Fibroblast of lung (primary cell): Measurements from ENCODE around the gene CCL7. TPM values are rescaled to one million over a fixed set of nuclear protein-coding genes. Genes with fewer than 3 reads are reported as not detected.

Source experiments
- DNase-seq, 2 donors: peaks; one replicate each; pipeline versions ENCODE4 v3.0.0 to v3.0.0-alpha.2; 2010; ENCODE audit warnings: low read depth in 2 of 2
- H2AFZ ChIP-seq: 2 replicates; pipeline ENCODE4 v1.5.1; 2012; ENCODE audit warnings: low read length, control low read depth, inconsistent platforms
- H3K27ac ChIP-seq: 2 replicates; pipeline ENCODE4 v1.5.1; 2011; ENCODE audit warnings: low read length, control low read depth; ENCODE audit not compliant: insufficient read depth
- H3K27me3 ChIP-seq: 2 replicates; pipeline ENCODE4 v1.5.1; 2011; ENCODE audit warnings: mild to moderate bottlenecking, low read length; ENCODE audit not compliant: control insufficient read depth, insufficient read depth
- H3K36me3 ChIP-seq: 2 replicates; pipeline ENCODE4 v1.5.1; 2011; ENCODE audit warnings: low read length; ENCODE audit not compliant: control insufficient read depth, insufficient read depth
- H3K4me1 ChIP-seq: 2 replicates; pipeline ENCODE4 v1.5.1; 2011; ENCODE audit warnings: low read length; ENCODE audit not compliant: control insufficient read depth, insufficient read depth; ENCODE audit errors: extremely low read depth
- H3K4me2 ChIP-seq: 2 replicates; pipeline ENCODE4 v1.5.1; 2011; ENCODE audit warnings: low read length, control low read depth; ENCODE audit not compliant: insufficient read depth; ENCODE audit errors: extremely low read depth
- H3K4me3 ChIP-seq, 4 experiments: fragments of 200-600 bp in 1 of 4; sonication (generic) in 1 of 4; replicated peaks in 1 of 4; 2 replicates each; pipeline ENCODE4 v1.5.1; 2011 to 2016; ENCODE audit warnings: low read length in 4 of 4, low read depth in 3 of 4, mild to moderate bottlenecking in 3 of 4, control low read depth in 2 of 4, inconsistent platforms in 1 of 4, mixed read lengths in 1 of 4; ENCODE audit not compliant: insufficient read depth in 1 of 4; ENCODE audit errors: control extremely low read depth in 1 of 4
- H3K79me2 ChIP-seq: 2 replicates; pipeline ENCODE4 v1.5.1; 2012; ENCODE audit warnings: mild to moderate bottlenecking, low read length, inconsistent platforms; ENCODE audit not compliant: control insufficient read depth, insufficient read depth
- H3K9ac ChIP-seq: 2 replicates; pipeline ENCODE4 v1.5.1; 2011; ENCODE audit warnings: mild to moderate bottlenecking, low read length, control low read depth; ENCODE audit not compliant: insufficient read depth
- H3K9me3 ChIP-seq: 2 replicates; pipeline ENCODE4 v1.5.1; 2012; ENCODE audit warnings: low read depth, low read length; ENCODE audit not compliant: control insufficient read depth, insufficient read depth
- H4K20me1 ChIP-seq: 2 replicates; pipeline ENCODE4 v1.5.1; 2011; ENCODE audit warnings: low read length; ENCODE audit not compliant: control insufficient read depth, insufficient read depth; ENCODE audit errors: extremely low read depth
- CTCF ChIP-seq, 2 donors: IDR thresholded peaks in 1 of 2; conservative IDR thresholded peaks in 1 of 2; 1 replicate in 1 of 2; 2 replicates in 1 of 2; pipeline ENCODE4 v1.5.1; 2011 to 2012; ENCODE audit warnings: low read length in 2 of 2, control low read depth in 1 of 2, inconsistent platforms in 1 of 2, low read depth in 1 of 2, mild to moderate bottlenecking in 1 of 2
- EZH2 ChIP-seq: IDR thresholded peaks from 2 replicates; pipeline ENCODE4 v1.5.1; 2012; ENCODE audit warnings: low read length, control low read depth, mild to moderate bottlenecking; ENCODE audit errors: missing control alignments
- polyA plus RNA-seq, 2 donors: library from polyadenylated mRNA; depleted of rRNA in 1 of 2; stranded (reverse) in 1 of 2; unstranded in 1 of 2; fragments of >200 nt; gene quantifications; 2 replicates each; pipeline ENCODE4 v1.2.1, GENCODE V29; 2011 to 2012; ENCODE audit warnings: missing spikeins in 1 of 2
- total RNA-seq: library from RNA; depleted of rRNA; stranded (reverse); fragments of >200 nt; gene quantifications from 2 replicates; pipeline ENCODE4 v1.2.1, GENCODE V29; 2014

CCL7 gene
- total and polyA plus RNA-seq, 2 donors (not counting 1 experiment from before 2014, with no cell fraction given), result 0.33 to 0.81 TPM

GRCh38 chr17:34245351-34245905 is 24.6 kb upstream of the CCL7 start:
- H3K9ac ChIP-seq, result no peak overlapping the region
- H3K36me3 ChIP-seq, result no peaks in the 10 kb centered on the region
- no peak overlapping the region for H3K27ac ChIP-seq
- H3K79me2 ChIP-seq, result no peaks in the 10 kb centered on the region
- H3K27me3 ChIP-seq, result no peaks in the 10 kb centered on the region
- H3K4me2 ChIP-seq, result no peak overlapping the region
- DNase-seq, result peak in 1 of 2 donors; percentile 60
- no peaks in the 10 kb centered on the region for H3K9me3 ChIP-seq
- H3K4me3 ChIP-seq, result no peak overlapping the region
- H4K20me1 ChIP-seq, result no peaks in the 10 kb centered on the region
- no peak overlapping the region for H2AFZ ChIP-seq
- no peak for TF ChIP-seq EZH2
- no peak for TF ChIP-seq CTCF (conservative IDR thresholded peaks at IDR 0.05 in 1 of 2, IDR thresholded peaks at IDR 0.05 in 1 of 2; ENCODE audit: low read depth in 1 of 2, low read length in 2 of 2)
- peaks cover 9% of the 10 kb centered on the region for H3K4me1 ChIP-seq

GRCh38 chr17:34246446-34246845 is 23.6 kb upstream of the CCL7 start:
- Histone ChIP-seq H3K4me3 (no peak overlapping the region), H3K4me1 (peaks cover 14% of the 10 kb centered on the region)
- TF ChIP-seq CTCF (conservative IDR thresholded peaks at IDR 0.05 in 1 of 2, IDR thresholded peaks at IDR 0.05 in 1 of 2; ENCODE audit: low read depth in 1 of 2, low read length in 2 of 2) (no peak), EZH2 (no peak)

GRCh38 chr17:34246881-34247280 is 23.1 kb upstream of the CCL7 start:
- no peak overlapping the region for H2AFZ ChIP-seq
- H3K4me1 ChIP-seq, result peaks cover 18% of the 10 kb centered on the region
- no peaks in the 10 kb centered on the region for H4K20me1 ChIP-seq
- TF ChIP-seq CTCF (conservative IDR thresholded peaks at IDR 0.05 in 1 of 2, IDR thresholded peaks at IDR 0.05 in 1 of 2; ENCODE audit: low read depth in 1 of 2, low read length in 2 of 2) (no peak), EZH2 (no peak)
- H3K9me3 ChIP-seq, result no peaks in the 10 kb centered on the region
- no peaks in the 10 kb centered on the region for H3K27me3 ChIP-seq
- H3K4me2 ChIP-seq, result no peak overlapping the region
- no peak for DNase-seq
- H3K36me3 ChIP-seq, result no peaks in the 10 kb centered on the region
- H3K9ac ChIP-seq, result no peak overlapping the region
- H3K4me3 ChIP-seq, result no peak overlapping the region
- no peak overlapping the region for H3K27ac ChIP-seq
- no peaks in the 10 kb centered on the region for H3K79me2 ChIP-seq

More at GRCh38 chr17:34246446-34246845, 23.6 kb upstream of the CCL7 start:
- Histone ChIP-seq H3K79me2 (no peaks in the 10 kb centered on the region), H3K4me2 (no peak overlapping the region), H3K36me3 (no peaks in the 10 kb centered on the region), H3K9me3 (no peaks in the 10 kb centered on the region), H4K20me1 (no peaks in the 10 kb centered on the region), H3K9ac (no peak overlapping the region), H3K27ac (no peak overlapping the region), H3K27me3 (no peaks in the 10 kb centered on the region), H2AFZ (no peak overlapping the region)
- no peak for DNase-seq
